PC-9 (cell line): Measurements from ENCODE around the gene SSBP4. TPM values are rescaled to one million over a fixed set of nuclear protein-coding genes. Genes with fewer than 3 reads are reported as not detected.
A peak's percentile ranks its signal among the peaks of the same experiment; 100 is the strongest.

Experiments
- BruUV-seq: library from RNA; stranded (reverse); fragments of 400-500 nt; replicated peaks from 2 replicates; lab custom pipeline; 2021; lab: Mats Ljungman, UMichigan
- CTCF ChIA-PET: fragments of 300-600 bp; sonication (Branson Sonifier 250); formaldehyde crosslinking; loops from one replicate; lab custom pipeline; 2022; ENCODE audit warnings: antibody characterized with exemption; lab: Charles Lee
- POLR2A ChIA-PET: fragments of 300-600 bp; sonication (Branson Sonifier 250); formaldehyde crosslinking; loops from one replicate; lab custom pipeline; 2022; ENCODE audit warnings: antibody characterized with exemption; ENCODE audit not compliant: unreplicated experiment; lab: Charles Lee
- DNase-seq, 2 experiments: peaks; one replicate each; pipeline versions ENCODE4 v3.0.0 to v3.0.0-alpha.2; 2015 to 2022; ENCODE audit warnings: mixed read lengths in 1 of 2
- H2AFZ ChIP-seq: fragments of 200-600 bp; sonication (generic); 2 replicates; pipeline ENCODE4 v1.8.1; 2017; ENCODE audit warnings: antibody characterized with exemption
- H3F3A ChIP-seq: fragments of 200-600 bp; sonication (generic); 2 replicates; pipeline ENCODE4 v1.8.1; 2017; ENCODE audit warnings: antibody characterized with exemption, mild to moderate bottlenecking, low read depth; ENCODE audit not compliant: insufficient read depth
- H3K27ac ChIP-seq: fragments of 200-600 bp; sonication (generic); 2 replicates; pipeline ENCODE4 v1.6.1; 2016; ENCODE audit warnings: mixed run types
- H3K27me3 ChIP-seq: fragments of 200-600 bp; sonication (generic); 2 replicates; pipeline ENCODE4 v1.6.1; 2016; ENCODE audit warnings: low read depth, mixed run types; ENCODE audit not compliant: insufficient read depth
- H3K36me3 ChIP-seq: fragments of 200-600 bp; sonication (generic); 2 replicates; pipeline ENCODE4 v1.6.1; 2016; ENCODE audit warnings: low read depth, mixed run types
- H3K4me1 ChIP-seq: fragments of 200-600 bp; sonication (generic); replicated peaks from 2 replicates; pipeline ENCODE4 v1.6.1; 2016; ENCODE audit warnings: mixed run types; ENCODE audit not compliant: insufficient read depth
- H3K4me2 ChIP-seq: fragments of 200-600 bp; sonication (generic); 2 replicates; pipeline ENCODE4 v1.6.1; 2017; ENCODE audit warnings: mixed run types
- H3K4me3 ChIP-seq: fragments of 200-600 bp; sonication (generic); 2 replicates; pipeline ENCODE4 v1.6.1; 2016; ENCODE audit warnings: mixed run types
- H3K79me2 ChIP-seq: fragments of 200-600 bp; sonication (generic); 2 replicates; pipeline ENCODE4 v1.6.1; 2017; ENCODE audit warnings: low read depth, mixed run types
- H3K9me2 ChIP-seq: fragments of 200-600 bp; sonication (generic); 2 replicates; pipeline ENCODE4 v1.8.1; 2017; ENCODE audit warnings: mild to moderate bottlenecking; ENCODE audit not compliant: insufficient read depth
- H3K9me3 ChIP-seq: fragments of 200-600 bp; sonication (generic); 2 replicates; pipeline ENCODE4 v1.8.1; 2016; ENCODE audit warnings: low read depth; ENCODE audit not compliant: insufficient read depth
- H4K20me1 ChIP-seq: fragments of 200-600 bp; sonication (generic); 2 replicates; pipeline ENCODE4 v1.8.1; 2017; ENCODE audit not compliant: insufficient read depth
- EZH2 ChIP-seq: fragments of 200-600 bp; sonication (generic); IDR thresholded peaks from 2 replicates; pipeline ENCODE4 v1.8.0; 2017; ENCODE audit warnings: antibody characterized with exemption, low read depth
- intact Hi-C: fragments of 100-400 bp; cut with micrococcal nuclease; formaldehyde crosslinking; loops from one replicate; pipeline ENCODE4 v1.10.0; 2022; ENCODE audit not compliant: unreplicated experiment
- total RNA-seq: library from RNA; stranded (reverse); gene quantifications from 2 replicates; pipeline ENCODE4 v1.2.3, GENCODE V29; 2021
- TF ChIP-seq, protein P1 (sequence below): fragments of 200-600 bp; sonication (generic); conservative IDR thresholded peaks from 2 replicates; pipeline ENCODE4 v1.6.1; 2017; ENCODE audit warnings: mixed run types, antibody characterized with exemption, mild to moderate bottlenecking, moderate library complexity

Gene SSBP4
- total RNA-seq, 1 experiment from 2014 or later, result 56.6 TPM

DNA sequence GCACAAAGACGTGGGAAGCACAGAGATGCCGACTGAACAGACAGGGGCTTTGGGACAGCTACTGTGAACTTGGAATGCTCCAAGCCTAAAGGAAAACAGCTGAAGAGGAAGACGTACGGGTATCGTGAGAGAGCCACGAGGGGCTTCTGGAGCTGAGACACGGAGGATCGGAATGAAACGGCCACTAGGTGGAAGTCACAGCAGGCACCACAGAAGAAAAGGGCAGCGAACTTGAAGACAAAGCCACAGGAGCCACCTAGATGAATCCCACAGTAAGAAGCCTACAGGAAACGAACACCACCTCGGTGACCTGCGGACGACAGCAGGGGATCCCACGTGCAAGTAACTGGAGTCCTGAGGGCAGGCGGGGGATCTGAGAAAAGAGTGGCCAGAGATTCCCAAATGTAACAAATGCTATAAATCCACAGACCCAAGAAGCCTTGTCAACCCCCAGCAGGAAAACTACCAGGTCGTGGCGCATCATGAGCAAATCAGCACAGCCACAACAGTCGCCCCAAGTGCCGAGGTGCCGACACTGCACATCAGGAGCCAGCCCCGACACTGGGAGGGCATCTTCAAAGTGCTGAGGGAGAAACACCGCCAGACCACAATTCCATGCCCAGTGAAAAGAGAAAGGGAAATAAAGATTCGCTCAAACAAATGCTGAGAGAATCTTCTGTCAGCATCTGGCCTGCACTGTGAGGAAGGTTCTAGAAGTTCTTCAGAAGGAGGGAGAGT lies 58.0 kb downstream of the SSBP4 start:
- no peak overlapping the region for H3K27ac ChIP-seq

DNA sequence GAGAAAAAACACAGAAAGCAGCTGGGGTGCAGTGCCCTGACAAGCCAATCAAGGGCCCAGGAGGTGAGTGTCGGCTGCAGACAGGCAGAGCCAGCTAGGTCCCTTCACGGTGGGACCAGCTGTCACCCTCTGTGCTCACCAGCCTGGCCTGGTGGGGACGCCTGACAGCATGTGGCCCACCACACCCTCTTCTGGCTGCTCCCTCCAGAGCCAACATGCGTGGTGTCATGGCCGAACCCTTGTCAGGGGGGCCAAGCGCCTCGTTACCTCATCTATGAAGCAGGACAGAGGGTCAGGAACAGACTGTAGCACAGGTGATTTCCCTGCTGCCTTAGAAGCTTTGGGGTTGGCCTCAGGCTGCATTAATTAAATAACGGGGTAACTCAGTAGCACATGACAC lies 58.8 kb downstream of the SSBP4 start:
- peaks cover 87% of the 10 kb centered on the region for H3K79me2 ChIP-seq
- POLR2A ChIA-PET, result no interaction called here
- DNase-seq, result no peak
- H2AFZ ChIP-seq, result no peak overlapping the region
- H3K4me2 ChIP-seq, result no peak overlapping the region
- peaks cover 28% of the 10 kb centered on the region; the same call in 1 of the 2 replicates for H3F3A ChIP-seq
- H4K20me1 ChIP-seq, result peaks cover 46% of the 10 kb centered on the region
- no peaks in the 10 kb centered on the region for H3K36me3 ChIP-seq
- no peaks in the 10 kb centered on the region for H3K27me3 ChIP-seq
- TF ChIP-seq EZH2, result no peak
- TF ChIP-seq, protein P1, sequence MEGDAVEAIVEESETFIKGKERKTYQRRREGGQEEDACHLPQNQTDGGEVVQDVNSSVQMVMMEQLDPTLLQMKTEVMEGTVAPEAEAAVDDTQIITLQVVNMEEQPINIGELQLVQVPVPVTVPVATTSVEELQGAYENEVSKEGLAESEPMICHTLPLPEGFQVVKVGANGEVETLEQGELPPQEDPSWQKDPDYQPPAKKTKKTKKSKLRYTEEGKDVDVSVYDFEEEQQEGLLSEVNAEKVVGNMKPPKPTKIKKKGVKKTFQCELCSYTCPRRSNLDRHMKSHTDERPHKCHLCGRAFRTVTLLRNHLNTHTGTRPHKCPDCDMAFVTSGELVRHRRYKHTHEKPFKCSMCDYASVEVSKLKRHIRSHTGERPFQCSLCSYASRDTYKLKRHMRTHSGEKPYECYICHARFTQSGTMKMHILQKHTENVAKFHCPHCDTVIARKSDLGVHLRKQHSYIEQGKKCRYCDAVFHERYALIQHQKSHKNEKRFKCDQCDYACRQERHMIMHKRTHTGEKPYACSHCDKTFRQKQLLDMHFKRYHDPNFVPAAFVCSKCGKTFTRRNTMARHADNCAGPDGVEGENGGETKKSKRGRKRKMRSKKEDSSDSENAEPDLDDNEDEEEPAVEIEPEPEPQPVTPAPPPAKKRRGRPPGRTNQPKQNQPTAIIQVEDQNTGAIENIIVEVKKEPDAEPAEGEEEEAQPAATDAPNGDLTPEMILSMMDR, result no peak
- H3K4me3 ChIP-seq, result no peak overlapping the region
- intact Hi-C loops, result loop anchor here (10.0 kb wide), 1 partner anchor 437 kb away; the partner anchor contains the start of genes COPE and DDX49
- H3K4me1 ChIP-seq, result peaks cover 22% of the 10 kb centered on the region
- 0 out of 2 replicates have a peak overlapping the region, but pooled peaks have one; percentile 36 for H3K27ac ChIP-seq
- CTCF ChIA-PET, result no interaction called here
- no peaks in the 10 kb centered on the region for H3K9me3 ChIP-seq
- H3K9me2 ChIP-seq, result no peaks in the 10 kb centered on the region
- no TSS peak for BruUV-seq

More for the DNA sequence above, 58.0 kb downstream of the SSBP4 start:
- no TSS peak for BruUV-seq
- Histone ChIP-seq H3K27me3 (no peaks in the 10 kb centered on the region), H3F3A (peaks cover 28% of the 10 kb centered on the region; the same call in 1 of the 2 replicates), H3K9me2 (no peaks in the 10 kb centered on the region), H3K9me3 (no peaks in the 10 kb centered on the region), H3K79me2 (peaks cover 80% of the 10 kb centered on the region), H4K20me1 (peaks cover 44% of the 10 kb centered on the region), H3K36me3 (no peaks in the 10 kb centered on the region), H3K4me3 (no peak overlapping the region), H2AFZ (no peak overlapping the region), H3K4me1 (peaks cover 22% of the 10 kb centered on the region), H3K4me2 (no peak overlapping the region)
- ChIA-PET POLR2A (no interaction called here), CTCF (no interaction called here)
- TF ChIP-seq, protein P1, result no peak
- TF ChIP-seq EZH2, result no peak
- DNase-seq, result no peak
- intact Hi-C loops, result loop anchor here (10.0 kb wide), 1 partner anchor 438 kb away; the partner anchor contains the start of genes COPE and DDX49

DNA sequence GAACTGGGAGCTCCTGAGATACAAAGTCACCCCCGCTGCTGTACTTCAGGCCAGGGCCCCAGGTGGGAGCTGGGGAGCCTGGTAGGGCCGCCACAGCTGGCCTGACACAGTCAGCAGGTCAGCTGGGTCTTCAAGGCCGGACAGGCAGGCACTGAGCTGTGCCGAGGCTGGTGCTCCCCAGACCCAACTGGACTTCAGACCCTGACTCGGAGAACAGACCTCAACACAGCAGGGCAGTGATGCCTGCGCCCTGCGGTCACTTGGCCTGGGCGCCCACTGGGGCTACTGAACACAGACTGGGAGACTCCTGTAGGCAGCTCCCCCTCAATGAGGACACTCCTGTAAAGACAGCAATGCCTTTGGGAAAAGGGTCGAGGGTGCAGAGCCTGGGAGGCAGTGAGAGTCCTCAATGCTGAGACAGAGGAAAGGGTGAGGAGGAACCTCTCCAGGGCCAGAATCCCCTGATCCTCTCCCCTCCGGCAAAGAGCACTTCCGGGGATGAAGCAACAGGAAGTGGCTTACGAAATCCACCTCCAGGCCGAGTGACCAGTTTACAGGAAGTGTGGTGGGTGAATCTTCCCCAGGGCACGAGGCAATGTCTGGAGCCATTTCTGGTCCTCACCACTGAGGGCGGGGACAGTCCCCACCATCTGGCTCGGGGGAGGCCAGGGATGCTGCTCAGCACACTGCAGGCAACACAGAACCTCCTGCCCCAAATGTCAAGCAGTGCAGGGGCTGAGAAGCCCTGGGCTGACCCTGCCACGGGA lies 59.5 kb downstream of the SSBP4 start:
- CTCF ChIA-PET, result no interaction called here
- Histone ChIP-seq H4K20me1 (peaks cover 46% of the 10 kb centered on the region), H3K4me1 (peaks cover 22% of the 10 kb centered on the region), H3F3A (peaks cover 35% of the 10 kb centered on the region), H2AFZ (no peak overlapping the region), H3K4me3 (no peak overlapping the region), H3K4me2 (peak overlapping the region; percentile 46), H3K79me2 (peaks cover 94% of the 10 kb centered on the region), H3K27ac (peak overlapping the region; percentile 36), H3K36me3 (no peaks in the 10 kb centered on the region), H3K27me3 (no peaks in the 10 kb centered on the region), H3K9me2 (no peaks in the 10 kb centered on the region), H3K9me3 (no peaks in the 10 kb centered on the region)
- peak; percentile 55 to 79 for DNase-seq
- TF ChIP-seq, protein P1, result no peak
- no peak for TF ChIP-seq EZH2
- intact Hi-C loops, result loop anchor here (10.0 kb wide), 1 partner anchor 436 kb away; the partner anchor contains the start of genes COPE and DDX49
- BruUV-seq, result no TSS peak
- POLR2A ChIA-PET, result interaction anchor here (0.7 kb wide), 1 partner anchor 127 kb away, joined by 19 read pairs; no protein-coding TSS in a partner anchor
